ENCODE data around the gene RNF175.

Gene RNF175

DNA sequence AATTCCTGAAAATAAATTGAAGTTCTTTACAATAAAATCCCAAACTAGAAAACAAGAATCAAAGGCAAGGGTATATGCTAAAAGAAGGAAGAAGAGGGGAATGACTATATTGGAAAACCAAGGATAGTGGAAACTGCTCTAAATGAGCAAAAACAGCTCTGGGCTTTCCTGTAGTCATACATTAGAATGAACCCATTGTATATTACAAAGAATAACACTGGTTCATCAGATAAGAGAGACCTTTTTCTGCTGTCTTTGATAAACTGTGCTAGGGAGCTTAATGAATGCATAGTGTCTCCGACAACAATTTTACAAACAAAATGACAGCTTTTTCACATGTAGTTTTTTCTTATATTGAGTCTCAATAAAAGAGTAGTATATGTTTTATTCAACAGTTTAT lies 49.1 kb downstream of the RNF175 start:
- H3K36me3 ChIP-seq (replicated peaks) = no peaks in the 10 kb centered on the region

DNA sequence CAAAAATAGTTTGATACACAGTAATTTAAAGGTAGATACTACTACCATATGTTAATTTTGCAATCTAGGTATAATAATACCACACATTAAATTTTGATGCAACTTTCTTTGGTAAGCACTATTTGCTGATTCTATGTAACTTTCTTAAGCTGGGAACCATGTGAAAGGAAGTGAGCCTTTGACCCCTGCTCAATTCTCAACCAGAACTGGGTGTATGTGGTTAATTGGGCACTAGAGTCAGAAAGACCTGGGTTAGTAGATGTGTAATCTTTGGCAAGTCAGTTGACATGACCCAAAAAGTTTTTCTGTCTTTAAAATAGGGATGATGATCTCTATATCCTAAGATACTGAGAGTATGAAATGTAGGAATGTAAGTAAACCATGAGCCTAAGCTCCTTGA lies 53.3 kb downstream of the RNF175 start:
- TF ChIP-seq, protein P1, sequence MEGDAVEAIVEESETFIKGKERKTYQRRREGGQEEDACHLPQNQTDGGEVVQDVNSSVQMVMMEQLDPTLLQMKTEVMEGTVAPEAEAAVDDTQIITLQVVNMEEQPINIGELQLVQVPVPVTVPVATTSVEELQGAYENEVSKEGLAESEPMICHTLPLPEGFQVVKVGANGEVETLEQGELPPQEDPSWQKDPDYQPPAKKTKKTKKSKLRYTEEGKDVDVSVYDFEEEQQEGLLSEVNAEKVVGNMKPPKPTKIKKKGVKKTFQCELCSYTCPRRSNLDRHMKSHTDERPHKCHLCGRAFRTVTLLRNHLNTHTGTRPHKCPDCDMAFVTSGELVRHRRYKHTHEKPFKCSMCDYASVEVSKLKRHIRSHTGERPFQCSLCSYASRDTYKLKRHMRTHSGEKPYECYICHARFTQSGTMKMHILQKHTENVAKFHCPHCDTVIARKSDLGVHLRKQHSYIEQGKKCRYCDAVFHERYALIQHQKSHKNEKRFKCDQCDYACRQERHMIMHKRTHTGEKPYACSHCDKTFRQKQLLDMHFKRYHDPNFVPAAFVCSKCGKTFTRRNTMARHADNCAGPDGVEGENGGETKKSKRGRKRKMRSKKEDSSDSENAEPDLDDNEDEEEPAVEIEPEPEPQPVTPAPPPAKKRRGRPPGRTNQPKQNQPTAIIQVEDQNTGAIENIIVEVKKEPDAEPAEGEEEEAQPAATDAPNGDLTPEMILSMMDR (IDR thresholded peaks at IDR 0.05; ENCODE audit: low read depth, low read length, missing control alignments) = no peak
- H3K4me3 ChIP-seq (ENCODE audit: low read depth, low read length) = no peak overlapping the region
- H3K27me3 ChIP-seq (replicated peaks) = no peaks in the 10 kb centered on the region
- no peaks in the 10 kb centered on the region for H3K36me3 ChIP-seq (replicated peaks)
- in situ Hi-C loops (cut with HindIII; ENCODE audit: low pct_ligation_motif_present, low sequenced_read_pairs) = no loop called here
- no peak overlapping the region for H3K27ac ChIP-seq
- DNase-seq = no peak

More for the DNA sequence above, 49.1 kb downstream of the RNF175 start:
- DNase-seq = no peak
- TF ChIP-seq, protein P1 (IDR thresholded peaks at IDR 0.05; ENCODE audit: low read depth, low read length, missing control alignments) = no peak
- no peak overlapping the region for H3K4me3 ChIP-seq (ENCODE audit: low read depth, low read length)
- H3K27ac ChIP-seq = no peak overlapping the region
- no peaks in the 10 kb centered on the region for H3K27me3 ChIP-seq (replicated peaks)
- in situ Hi-C loops (cut with HindIII; ENCODE audit: low pct_ligation_motif_present, low sequenced_read_pairs) = no loop called here

DNA sequence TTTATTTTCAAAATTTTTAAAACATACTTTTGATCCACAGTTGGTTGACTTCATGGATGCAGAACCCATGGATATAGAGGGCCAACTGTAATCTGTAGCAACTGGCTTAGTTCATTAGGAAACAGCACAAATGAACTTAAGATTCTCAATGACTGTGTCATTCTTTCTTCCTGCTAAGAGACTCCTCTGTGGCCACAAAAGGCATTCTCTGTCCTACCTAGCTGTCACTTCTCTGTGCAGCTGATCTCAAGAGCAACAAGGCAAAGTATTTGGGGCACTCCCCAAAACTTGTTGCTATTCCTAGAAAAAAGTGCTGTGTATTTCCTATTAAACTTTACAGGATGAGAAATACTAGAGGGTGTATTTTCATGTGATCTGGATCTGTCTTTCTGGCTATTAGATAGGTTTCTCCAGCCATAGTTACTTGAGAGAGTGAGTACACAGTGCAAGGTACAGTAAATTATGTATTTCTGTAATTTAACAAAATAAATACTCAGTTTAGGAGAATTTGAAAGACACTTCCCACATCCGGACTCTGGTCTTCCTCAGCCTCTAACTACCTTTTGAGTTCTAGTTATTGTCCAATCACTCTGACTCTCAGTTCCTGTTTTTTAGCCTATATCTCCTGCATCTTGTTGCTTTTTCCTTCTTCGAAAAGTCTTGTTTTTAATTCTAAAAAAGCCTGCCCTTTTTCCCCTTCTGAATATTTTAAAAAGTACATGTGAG lies 53.9 kb downstream of the RNF175 start:
- H3K36me3 ChIP-seq (replicated peaks) = no peaks in the 10 kb centered on the region
- in situ Hi-C loops (cut with HindIII; ENCODE audit: low pct_ligation_motif_present, low sequenced_read_pairs) = no loop called here
- TF ChIP-seq, protein P1 (IDR thresholded peaks at IDR 0.05; ENCODE audit: low read depth, low read length, missing control alignments) = no peak
- DNase-seq = no peak
- H3K4me3 ChIP-seq (ENCODE audit: low read depth, low read length) = no peak overlapping the region
- no peaks in the 10 kb centered on the region for H3K27me3 ChIP-seq (replicated peaks)
- H3K27ac ChIP-seq = no peak overlapping the region

DNA sequence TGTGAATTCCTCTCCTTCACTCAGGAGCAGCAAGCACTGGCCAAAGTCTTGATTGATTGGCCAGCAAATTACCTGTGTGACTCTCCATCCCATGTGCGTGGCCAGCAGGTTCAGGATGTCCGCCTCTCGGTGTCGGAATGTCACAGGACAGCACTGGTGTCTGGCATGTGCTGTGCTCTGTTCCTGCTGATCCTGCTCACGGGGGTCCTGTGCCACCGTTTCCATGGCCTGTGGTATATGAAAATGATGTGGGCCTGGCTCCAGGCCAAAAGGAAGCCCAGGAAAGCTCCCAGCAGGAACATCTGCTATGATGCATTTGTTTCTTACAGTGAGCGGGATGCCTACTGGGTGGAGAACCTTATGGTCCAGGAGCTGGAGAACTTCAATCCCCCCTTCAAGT lies 55.3 kb downstream of the RNF175 start:
- H3K27ac ChIP-seq = no peak overlapping the region
- in situ Hi-C loops (cut with HindIII; ENCODE audit: low pct_ligation_motif_present, low sequenced_read_pairs) = no loop called here
- H3K4me3 ChIP-seq (ENCODE audit: low read depth, low read length) = no peak overlapping the region
- TF ChIP-seq, protein P1 (IDR thresholded peaks at IDR 0.05; ENCODE audit: low read depth, low read length, missing control alignments) = no peak
- no peak for DNase-seq
- no peaks in the 10 kb centered on the region for H3K27me3 ChIP-seq (replicated peaks)
- H3K36me3 ChIP-seq (replicated peaks) = no peaks in the 10 kb centered on the region

DNA sequence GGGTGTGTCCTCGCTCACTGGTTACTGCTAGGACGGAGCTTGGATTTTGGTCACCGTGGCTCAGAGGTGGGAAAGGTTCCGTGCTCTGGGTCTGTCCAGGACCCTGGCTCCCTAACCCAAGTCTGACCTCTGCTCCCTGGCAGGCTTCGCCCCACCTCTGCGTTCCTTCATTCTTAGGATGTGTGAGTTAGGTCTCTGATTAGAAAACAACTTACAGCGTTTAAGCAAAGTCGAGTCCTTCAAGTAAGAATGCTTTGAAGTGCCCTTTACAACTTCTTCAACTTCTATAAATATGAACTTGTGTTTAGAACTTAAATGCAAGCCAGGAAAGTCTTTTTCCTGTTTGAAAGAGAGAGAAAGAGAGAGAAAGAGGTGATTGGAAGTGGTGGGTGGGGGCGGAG lies 74.9 kb downstream of the RNF175 start:
- Histone ChIP-seq H3K4me3 (ENCODE audit: low read depth, low read length) (peak overlapping the region; percentile 59), H3K27me3 (replicated peaks) (no peaks in the 10 kb centered on the region), H3K36me3 (replicated peaks) (no peaks in the 10 kb centered on the region), H3K27ac (no peak overlapping the region)
- in situ Hi-C loops (cut with HindIII; ENCODE audit: low pct_ligation_motif_present, low sequenced_read_pairs) = no loop called here
- no peak for DNase-seq
- TF ChIP-seq, protein P1 (IDR thresholded peaks at IDR 0.05; ENCODE audit: low read depth, low read length, missing control alignments) = no peak

Data from brain microvascular endothelial cell (primary cell).